UCSD-AML1 (cell line): ENCODE results near the gene BCL2L14.
"Not testable (repeated sequence)": the region's sequence is repeated elsewhere in the genome, so short reads cannot be mapped to it uniquely, and the experiment has no call there.

Experiments
- DNase-seq: peaks from one replicate; lab custom pipeline; 2025; ENCODE audit not compliant: unreplicated experiment; lab: John Stamatoyannopoulos, UW

The BCL2L14 gene

DNA sequence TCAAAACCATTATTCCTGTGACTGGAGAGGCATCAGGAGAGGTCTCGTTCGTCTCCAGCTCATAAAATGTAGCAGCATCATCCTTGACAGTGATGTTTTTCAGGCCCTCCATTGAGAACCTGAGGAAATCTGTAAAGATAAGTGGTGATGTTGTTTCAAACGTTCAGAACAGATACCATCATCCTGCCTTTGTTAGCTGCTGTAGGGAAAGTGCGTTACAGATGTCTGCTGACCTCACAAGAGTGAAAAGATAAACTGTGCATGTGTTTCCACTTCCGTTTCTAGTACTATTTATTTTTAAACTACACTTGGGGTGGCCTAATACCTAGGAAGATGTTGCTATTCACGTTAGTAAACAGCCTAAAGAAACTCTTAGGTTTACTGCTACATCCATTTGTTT, 28.4 kb downstream of the BCL2L14 start:
- DNase-seq: no peak

DNA sequence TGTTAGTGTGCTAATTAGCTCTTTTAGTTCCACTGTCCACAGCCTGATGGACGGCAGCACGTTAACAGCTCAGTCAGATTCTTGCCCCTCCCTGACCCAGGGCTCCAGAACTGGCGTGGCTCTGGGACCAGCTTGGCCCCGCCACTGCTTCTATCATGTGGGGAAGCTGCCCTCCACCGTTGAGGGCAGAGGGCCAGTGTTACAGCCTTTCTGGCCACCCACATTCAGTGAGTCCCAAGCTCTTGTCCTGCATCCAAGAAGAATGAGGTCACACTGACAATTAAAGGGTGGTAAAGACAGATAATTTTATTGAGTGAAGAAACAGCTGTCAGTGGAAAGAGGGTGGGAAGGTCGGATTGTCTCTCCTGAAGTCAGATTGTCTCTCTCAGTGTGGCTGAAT, 36.9 kb downstream of the BCL2L14 start:
- DNase-seq: no peak

GRCh38 chr12:12108441-12109058, 37.8 kb downstream of the BCL2L14 start:
- no peak for DNase-seq

- not testable (repeated sequence) for DNase-seq
Observed at GRCh38 chr12:12110923-12111555, 40.3 kb downstream of the BCL2L14 start.

DNA sequence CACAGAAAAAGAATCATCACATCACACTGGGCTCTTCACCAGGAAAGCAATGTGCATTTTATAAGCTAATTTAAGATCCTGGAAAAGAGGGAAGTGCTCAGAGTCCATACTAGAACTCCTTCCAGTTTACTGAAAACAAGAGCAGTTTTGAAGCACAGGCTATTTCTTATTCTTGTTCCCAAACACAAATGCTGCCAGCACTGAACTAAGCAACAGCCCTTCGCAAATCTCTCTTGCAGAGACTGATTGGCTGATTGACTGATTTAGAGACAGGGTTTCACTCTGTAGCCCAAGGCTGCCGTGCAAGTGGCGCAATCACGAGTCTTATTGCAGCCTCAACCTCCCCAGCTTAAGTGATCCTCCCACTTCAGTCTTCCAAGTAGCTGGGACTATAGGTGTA, 44.8 kb downstream of the BCL2L14 start:
- no peak for DNase-seq

DNA sequence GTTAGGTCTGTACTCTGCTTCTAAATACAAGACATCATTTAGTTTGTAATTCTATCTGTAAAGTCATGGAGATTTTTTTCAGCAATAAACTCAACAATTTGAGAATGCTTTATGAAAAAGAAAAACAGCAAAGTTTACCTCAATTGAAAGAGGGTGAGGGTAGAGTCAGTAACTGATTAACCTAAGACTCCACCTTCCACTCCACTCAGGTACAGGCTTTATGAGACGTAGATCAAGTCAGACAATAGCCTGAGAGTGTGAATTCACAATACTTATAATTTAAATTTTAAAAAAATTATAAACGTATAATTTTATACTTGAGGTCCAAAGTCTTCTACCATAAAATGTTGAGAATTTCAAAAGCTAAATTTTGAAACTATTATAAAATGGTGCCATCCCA, 45.9 kb downstream of the BCL2L14 start:
- DNase-seq: no peak

GRCh38 chr12:12121061-12121460, 50.3 kb downstream of the BCL2L14 start:
- DNase-seq: no peak

DNA sequence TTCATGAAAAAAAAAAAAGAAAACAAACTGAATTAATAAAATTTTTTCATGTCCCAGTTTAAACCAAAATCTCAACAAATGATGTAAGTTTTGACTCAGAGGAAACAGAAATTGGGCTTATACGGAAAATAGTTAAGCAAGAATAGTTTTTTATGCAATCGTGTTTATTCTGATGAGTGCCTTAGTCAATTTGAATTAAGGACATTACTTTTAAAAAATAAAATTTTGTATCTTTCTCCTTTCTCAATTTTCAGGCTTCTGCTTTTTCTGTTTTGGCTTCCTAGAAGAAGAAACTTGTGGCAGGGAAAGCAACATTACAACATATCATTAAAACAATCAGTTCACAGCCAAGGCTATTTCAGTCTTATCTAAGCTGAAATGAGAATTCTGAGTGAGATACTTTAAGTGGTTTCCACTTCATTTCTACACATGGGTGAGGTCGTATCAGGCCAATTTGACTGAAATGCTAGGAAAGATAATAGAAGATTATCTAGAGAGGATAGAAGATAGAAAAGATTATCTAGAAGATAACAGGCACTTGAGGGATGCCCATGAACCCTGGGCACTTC, 52.4 kb downstream of the BCL2L14 start:
- DNase-seq: no peak

DNA sequence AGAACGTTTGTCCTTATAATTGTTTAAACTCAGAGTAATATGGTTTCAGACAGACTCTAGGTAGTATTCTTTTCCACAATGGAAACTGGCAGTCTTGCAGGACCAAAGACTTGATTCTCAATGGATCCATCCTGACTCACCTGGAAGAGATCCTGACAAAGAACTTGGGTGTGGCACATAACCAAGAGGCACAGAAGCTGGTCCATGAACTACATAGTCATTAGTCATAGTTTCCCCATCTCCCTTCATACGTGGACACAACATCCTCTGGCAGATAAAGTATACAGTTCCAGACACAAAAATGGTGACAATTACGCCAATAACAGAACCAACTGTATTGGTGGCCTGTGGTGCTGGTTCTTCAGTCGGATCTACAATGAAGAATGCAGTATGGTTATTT, 55.8 kb downstream of the BCL2L14 start:
- DNase-seq: no peak

DNA sequence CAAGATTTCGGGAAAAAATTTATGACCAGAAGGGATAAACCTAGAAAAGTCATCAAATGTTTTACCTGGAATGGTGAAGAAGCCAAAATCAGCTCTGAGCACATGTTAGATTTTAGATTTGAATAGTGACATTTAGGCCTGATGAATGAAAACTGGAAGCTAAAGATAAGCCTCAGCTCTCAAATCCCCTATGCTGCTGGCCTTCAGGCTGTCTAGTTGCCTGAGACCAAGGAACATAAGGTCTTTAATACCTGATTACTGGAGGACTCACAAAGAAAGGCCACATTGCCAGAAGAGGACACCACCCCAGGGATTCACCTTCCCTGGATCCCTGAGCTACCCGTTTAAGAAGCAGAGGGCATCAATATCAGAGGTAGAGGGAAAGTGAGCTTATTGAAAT, 56.6 kb downstream of the BCL2L14 start:
- no peak for DNase-seq

GRCh38 chr12:12128670-12129069, 57.9 kb downstream of the BCL2L14 start:
- DNase-seq: no peak

DNA sequence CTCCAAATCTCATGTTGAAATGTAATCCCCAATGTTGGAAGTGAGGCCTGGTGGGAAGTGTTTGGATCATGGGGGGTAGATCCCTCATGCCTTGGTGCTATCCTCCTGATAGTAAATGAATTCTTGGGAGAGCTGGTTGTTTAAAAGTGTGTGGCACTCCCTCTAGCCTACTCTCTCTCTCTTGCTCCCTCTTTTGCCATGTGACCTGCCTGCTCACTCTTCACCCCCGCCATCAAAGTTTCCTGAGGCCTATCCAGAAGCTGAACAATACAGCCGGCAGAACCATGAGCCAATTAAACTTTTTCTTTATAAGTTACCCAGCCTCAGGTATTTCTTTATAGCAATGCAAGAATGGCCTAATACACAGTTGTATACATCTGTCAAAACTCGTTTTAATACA, 62.5 kb downstream of the BCL2L14 start:
- DNase-seq: no peak

DNA sequence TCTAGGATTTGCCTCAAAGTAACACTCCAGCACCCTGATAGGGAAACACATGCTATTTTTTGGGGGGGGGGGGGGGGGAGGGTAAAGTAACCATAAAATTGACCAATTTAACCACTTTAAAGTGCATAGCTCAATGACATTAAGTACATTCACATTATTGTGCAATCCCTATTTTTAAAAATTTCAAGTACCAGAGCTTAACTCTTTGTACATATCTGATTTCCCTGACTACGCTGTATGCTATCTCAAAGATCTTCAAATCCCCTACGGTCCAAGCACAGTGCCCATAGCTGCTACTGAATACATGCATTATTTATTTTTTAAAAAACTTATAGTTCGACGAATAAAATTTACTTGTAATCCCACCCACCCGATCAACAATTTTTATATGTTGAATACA, 63.0 kb downstream of the BCL2L14 start:
- DNase-seq: no peak

GRCh38 chr12:12138203-12139154, 67.7 kb downstream of the BCL2L14 start:
- no peak for DNase-seq

GRCh38 chr12:12141000-12141399, 70.3 kb downstream of the BCL2L14 start:
- no peak for DNase-seq

DNA sequence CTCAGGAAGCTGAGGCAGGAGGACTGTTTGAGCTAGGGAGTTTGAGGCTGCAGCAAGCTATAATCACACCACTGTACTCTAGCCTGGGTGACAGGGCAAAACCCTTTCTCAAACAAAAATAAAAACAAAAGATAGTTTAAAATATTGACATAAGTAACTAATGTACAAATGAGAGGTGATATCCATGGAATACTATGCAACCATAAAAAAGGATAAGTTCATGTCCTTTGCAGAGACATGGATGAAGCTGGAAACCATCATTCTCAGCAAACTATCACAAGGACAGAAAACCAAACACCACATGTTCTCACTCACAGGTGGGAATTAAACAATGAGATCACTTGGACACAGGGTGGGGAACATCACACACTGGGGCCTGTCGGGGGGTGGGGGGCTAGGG, 73.8 kb downstream of the BCL2L14 start:
- not testable (repeated sequence) for DNase-seq

DNA sequence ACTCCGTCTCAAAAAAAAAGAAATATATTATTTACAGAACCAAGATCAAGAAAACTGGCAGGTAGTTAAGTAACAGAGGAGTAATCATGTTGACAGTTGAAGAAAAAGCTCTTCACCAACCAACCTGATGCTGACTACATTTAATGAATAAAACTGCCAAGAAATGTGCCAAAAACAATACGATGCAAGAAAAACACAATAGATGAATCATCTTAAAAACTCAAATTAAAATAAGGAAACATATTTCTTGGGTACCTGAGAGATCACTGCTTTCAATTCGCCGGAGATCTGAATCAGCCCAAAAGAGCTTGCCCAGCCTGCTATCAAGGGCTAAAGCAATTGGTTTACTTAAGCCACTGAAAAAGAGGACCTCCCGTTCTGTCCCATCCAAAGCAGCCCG, 76.4 kb downstream of the BCL2L14 start:
- no peak for DNase-seq
